Ishikawa (cell line): ENCODE results near the gene TMEM54.

Source experiments
- EGR1 ChIP-seq: IDR thresholded peaks from 2 replicates; pipeline ENCODE4 v1.6.1; 2012
- TAF1 ChIP-seq: IDR thresholded peaks from 2 replicates; pipeline ENCODE4 v1.6.1; 2012; ENCODE audit warnings: low read depth, mild to moderate bottlenecking
- TEAD4 ChIP-seq: IDR thresholded peaks from 2 replicates; pipeline ENCODE4 v1.6.1; 2012
- ZBTB7A ChIP-seq: IDR thresholded peaks from 2 replicates; pipeline ENCODE4 v1.6.1; 2012; ENCODE audit warnings: low read depth
- TF ChIP-seq, protein P1 (sequence below): IDR thresholded peaks from 2 replicates; pipeline ENCODE4 v1.6.1; 2012

DNA sequence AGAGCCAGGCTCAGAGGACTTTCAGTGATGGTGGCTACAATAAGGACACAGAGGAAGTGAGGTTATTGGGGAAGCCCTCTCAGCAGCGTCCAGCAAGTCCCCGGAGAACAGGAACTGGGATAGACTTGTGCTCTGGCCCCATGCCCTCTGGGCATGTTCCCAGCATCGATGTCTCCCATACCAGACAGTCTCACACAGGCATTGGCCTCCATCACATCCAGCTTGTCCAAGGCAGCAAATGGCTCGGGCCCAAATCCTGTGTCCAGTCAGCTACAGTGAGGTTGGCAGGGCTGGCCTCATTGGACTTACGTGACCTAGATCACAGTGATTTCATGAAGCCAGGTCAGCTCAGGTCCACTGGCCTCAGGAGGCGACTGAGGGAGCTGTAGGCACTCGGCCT is 19.6 kb upstream of the TMEM54 start:
- TF ChIP-seq TAF1: no peak
- TF ChIP-seq EGR1: no peak
- TF ChIP-seq, protein P1, sequence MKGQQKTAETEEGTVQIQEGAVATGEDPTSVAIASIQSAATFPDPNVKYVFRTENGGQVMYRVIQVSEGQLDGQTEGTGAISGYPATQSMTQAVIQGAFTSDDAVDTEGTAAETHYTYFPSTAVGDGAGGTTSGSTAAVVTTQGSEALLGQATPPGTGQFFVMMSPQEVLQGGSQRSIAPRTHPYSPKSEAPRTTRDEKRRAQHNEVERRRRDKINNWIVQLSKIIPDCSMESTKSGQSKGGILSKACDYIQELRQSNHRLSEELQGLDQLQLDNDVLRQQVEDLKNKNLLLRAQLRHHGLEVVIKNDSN: no peak
- TF ChIP-seq TEAD4: no peak
- no peak for TF ChIP-seq ZBTB7A
